ENCODE data around the gene CD300LG. TPM values are rescaled to one million over a fixed set of nuclear protein-coding genes. Genes with fewer than 3 reads are reported as not detected.
"Not testable (repeated sequence)": the region's sequence is repeated elsewhere in the genome, so short reads cannot be mapped to it uniquely, and the experiment has no call there.

The CD300LG gene
- total RNA-seq (2021; ENCODE audit: unreplicated experiment), result not detected
- polyA plus RNA-seq (2012), result not detected in 2 replicates
- percentile 5 among the genes with signal in this experiment for Bru-seq, nascent RNA
- percentile 8 among the genes with signal in this experiment for BruChase-seq, experiment 1, labeled RNA remaining after a 6-hour chase
- percentile 5 among the genes with signal in this experiment for BruChase-seq, experiment 2, labeled RNA remaining after a 2-hour chase
- long read RNA-seq, result 0 reads

GRCh38 chr17:43846963-43847371 lies at the start of gene CD300LG:
TSS of gene CD300LG (plus strand) at chr17:43847176. CDS start at chr17:43847217, 41 bp downstream.
- ATAC-seq, result no peak
- Histone ChIP-seq H4K20me1 (ENCODE audit: insufficient read depth) (no peaks in the 10 kb centered on the region), H3K9me2 (ENCODE audit: insufficient read depth) (no peaks in the 10 kb centered on the region), H3K36me3 (ENCODE audit: control insufficient read depth in 1 of 2, insufficient read depth in 2 of 2, low read length in 2 of 2) (no peaks in the 10 kb centered on the region), H3K4me3 (replicated peaks in 1 of 2; ENCODE audit: low read depth in 1 of 2, low read length in 2 of 2) (no peak within 1 kb of the TSS), H3K9me3 (ENCODE audit: control insufficient read depth in 1 of 2, insufficient read depth in 1 of 2, low read depth in 1 of 2, low read length in 2 of 2) (no peaks in the 10 kb centered on the region), H3K79me2 (ENCODE audit: insufficient read depth, low read length) (no peaks in the 10 kb centered on the region), H3K27me3 (ENCODE audit: insufficient read depth, low read length) (no peaks in the 10 kb centered on the region), H3K27ac (ENCODE audit: low read depth, low read length) (no peak within 1 kb of the TSS), H3K4me2 (ENCODE audit: low read length) (peak within 1 kb of the TSS; percentile 23; the same call in 1 of the 2 replicates), H3K9ac (ENCODE audit: low read length) (no peak within 1 kb of the TSS), H2AFZ (ENCODE audit: low read depth, low read length, poor library complexity, severe bottlenecking) (peak within 1 kb of the TSS; percentile 92), H3K4me1 (ENCODE audit: control insufficient read depth in 1 of 2, insufficient read depth in 2 of 2, low read length in 2 of 2) (peaks cover 11 to 18% of the 10 kb centered on the region in 2 experiments)
- TF ChIP-seq FOSL1 (IDR thresholded peaks at IDR 0.05; ENCODE audit: low read depth), result no peak
- no TSS peak for BruUV-seq (replicated peaks)
- intact Hi-C loops (cut with micrococcal nuclease), result loop anchor here (1.0 to 10.0 kb wide), 3 partner anchors 14 to 152 kb away; partner anchors contain the start of gene MPP3
- CTCF ChIA-PET, result interaction anchor here (0.7 to 2.1 kb wide), 20 partner anchors 8 to 155 kb away, joined by 3 to 15 read pairs (median 6); partner anchors contain the start of genes DUSP3 and MPP3
- RAD21 ChIA-PET (ENCODE audit: low non-redundant PET in 1 of 2, low total read pairs in 2 of 2, uncharacterized antibody in 2 of 2, unreplicated experiment in 2 of 2), result interaction anchor here in 1 of 2 experiments (0.6 kb wide), 1 partner anchor 85 kb away, joined by 3 read pairs; no protein-coding TSS in a partner anchor
- POLR2A ChIA-PET, result no interaction called here
- DNase-seq (ENCODE audit: low read depth, low spot score), result no peak

GRCh38 chr17:43798024-43798423 lies 49.0 kb upstream of the CD300LG start:
- H2AFZ ChIP-seq (ENCODE audit: low read depth, low read length, poor library complexity, severe bottlenecking); H3K4me2 ChIP-seq (ENCODE audit: low read length); H3K79me2 ChIP-seq (ENCODE audit: insufficient read depth, low read length); intact Hi-C loops (cut with micrococcal nuclease); H3K27me3 ChIP-seq (ENCODE audit: insufficient read depth, low read length); H3K4me3 ChIP-seq (replicated peaks in 1 of 2; ENCODE audit: low read depth in 1 of 2, low read length in 2 of 2); H4K20me1 ChIP-seq (ENCODE audit: insufficient read depth); H3K9me2 ChIP-seq (ENCODE audit: insufficient read depth); H3K27ac ChIP-seq (ENCODE audit: low read depth, low read length); H3K9me3 ChIP-seq (ENCODE audit: control insufficient read depth in 1 of 2, insufficient read depth in 1 of 2, low read depth in 1 of 2, low read length in 2 of 2); H3K4me1 ChIP-seq (ENCODE audit: control insufficient read depth in 1 of 2, insufficient read depth in 2 of 2, low read length in 2 of 2); CTCF ChIA-PET; ATAC-seq; RAD21 ChIA-PET (ENCODE audit: low non-redundant PET in 1 of 2, low total read pairs in 2 of 2, uncharacterized antibody in 2 of 2, unreplicated experiment in 2 of 2); DNase-seq (ENCODE audit: low read depth, low spot score); H3K36me3 ChIP-seq (ENCODE audit: control insufficient read depth in 1 of 2, insufficient read depth in 2 of 2, low read length in 2 of 2); POLR2A ChIA-PET; BruUV-seq (replicated peaks); H3K9ac ChIP-seq (ENCODE audit: low read length): not testable (repeated sequence)
